PFSK-1 (cell line): Measurements from ENCODE around the gene SYNDIG1L.

Source experiments
- FOXP2 ChIP-seq: optimal IDR thresholded peaks from 2 replicates; pipeline ENCODE3; 2011; ENCODE audit warnings: borderline replicate concordance, control low read depth, inconsistent platforms; ENCODE audit not compliant: insufficient read depth; ENCODE audit errors: extremely low read length, extremely low read depth
- POLR2AphosphoS5 ChIP-seq: IDR thresholded peaks from 2 replicates; pipeline ENCODE4 v1.6.1; 2012; ENCODE audit warnings: low read depth, mild to moderate bottlenecking, control low read depth, low read length, moderate library complexity
- REST ChIP-seq, 2 experiments: IDR thresholded peaks; 2 replicates each; pipeline versions ENCODE4 v1.6.1 to v1.8.0; 2011 to 2012; ENCODE audit warnings: low read depth in 2 of 2, low read length in 2 of 2, control low read depth in 1 of 2, inconsistent platforms in 1 of 2, mild to moderate bottlenecking in 1 of 2, moderate library complexity in 1 of 2; ENCODE audit not compliant: insufficient read depth in 1 of 2
- SIN3A ChIP-seq: IDR thresholded peaks from 2 replicates; pipeline ENCODE4 v1.6.1; 2012; ENCODE audit warnings: mild to moderate bottlenecking, low read length, moderate library complexity, borderline replicate concordance; ENCODE audit not compliant: insufficient read depth
- TAF1 ChIP-seq: IDR thresholded peaks from 2 replicates; pipeline ENCODE4 v1.6.1; 2012; ENCODE audit warnings: low read length, control low read depth, borderline replicate concordance; ENCODE audit not compliant: insufficient read depth

The SYNDIG1L gene

GRCh38 chr14:74444866-74445265 is 18.9 kb upstream of the SYNDIG1L start:
- TF ChIP-seq SIN3A, result no peak
- no peak for TF ChIP-seq POLR2AphosphoS5
- TF ChIP-seq REST (IDR thresholded peaks at IDR 0.05; ENCODE audit: insufficient read depth in 1 of 2, low read depth in 2 of 2, low read length in 2 of 2), result no peak
- TF ChIP-seq TAF1, result no peak
- no peak for TF ChIP-seq FOXP2

GRCh38 chr14:74442757-74443156 is 16.7 kb upstream of the SYNDIG1L start:
- TF ChIP-seq FOXP2 (no peak), POLR2AphosphoS5 (no peak), TAF1 (no peak), REST (IDR thresholded peaks at IDR 0.05; ENCODE audit: insufficient read depth in 1 of 2, low read depth in 2 of 2, low read length in 2 of 2) (no peak), SIN3A (no peak)

GRCh38 chr14:74441113-74441512 is 15.1 kb upstream of the SYNDIG1L start:
- no peak for TF ChIP-seq TAF1
- TF ChIP-seq FOXP2, result no peak
- TF ChIP-seq SIN3A, result no peak
- TF ChIP-seq POLR2AphosphoS5, result no peak
- no peak for TF ChIP-seq REST (IDR thresholded peaks at IDR 0.05; ENCODE audit: insufficient read depth in 1 of 2, low read depth in 2 of 2, low read length in 2 of 2)

- TF ChIP-seq POLR2AphosphoS5, result no peak
- no peak for TF ChIP-seq REST (IDR thresholded peaks at IDR 0.05; ENCODE audit: insufficient read depth in 1 of 2, low read depth in 2 of 2, low read length in 2 of 2)
- TF ChIP-seq FOXP2, result no peak
- no peak for TF ChIP-seq TAF1
- TF ChIP-seq SIN3A, result no peak
Measured at GRCh38 chr14:74438351-74438915, 12.4 kb upstream of the SYNDIG1L start.

- peak; percentile 71 to 93 for TF ChIP-seq REST (IDR thresholded peaks at IDR 0.05; ENCODE audit: insufficient read depth in 1 of 2, low read depth in 2 of 2, low read length in 2 of 2)
- TF ChIP-seq FOXP2, result no peak
- no peak for TF ChIP-seq TAF1
- no peak for TF ChIP-seq SIN3A
- TF ChIP-seq POLR2AphosphoS5, result no peak
Measured at GRCh38 chr14:74437496-74438053, 11.6 kb upstream of the SYNDIG1L start.
